A549 (cell line): ENCODE measurements around the gene IL20RB.

ENCODE experiments used
- ATOH8 ChIP-seq: fragments of 250-450 bp; sonication (Bioruptor Pico); IDR thresholded peaks from 2 replicates; pipeline ENCODE4 v1.5.0; 2020; ENCODE audit warnings: low read depth, mild to moderate bottlenecking, moderate library complexity
- BHLHE40 ChIP-seq: IDR thresholded peaks from 2 replicates; pipeline ENCODE4 v1.6.1; 2012; ENCODE audit warnings: low read depth, low read length, inconsistent platforms
- CTCF ChIP-seq: fragments of >200 bp; sonication (Bioruptor Twin); formaldehyde crosslinking; IDR thresholded peaks from 3 replicates; pipeline ENCODE4 v1.5.1; 2016
- EP300 ChIP-seq, 2 experiments: fragments of >200 bp; sonication (Bioruptor Twin); formaldehyde crosslinking; IDR thresholded peaks; 2 replicates in 1 of 2; 3 replicates in 1 of 2; pipeline ENCODE4 v1.6.1; 2016 to 2017
- ESRRA ChIP-seq: fragments of 150-350 bp; IDR thresholded peaks from 2 replicates; pipeline ENCODE4 v1.6.1; 2014; ENCODE audit warnings: mild to moderate bottlenecking, low read length, borderline replicate concordance
- HOXA7 ChIP-seq: fragments of 250-450 bp; sonication (Bioruptor Pico); IDR thresholded peaks from 2 replicates; pipeline ENCODE4 v1.5.0; 2020; ENCODE audit warnings: mild to moderate bottlenecking, moderate library complexity
- JUNB ChIP-seq: fragments of >200 bp; sonication (Bioruptor Twin); formaldehyde crosslinking; IDR thresholded peaks from 2 replicates; pipeline ENCODE4 v1.6.1; 2016
- KDM5A ChIP-seq: fragments of 200-600 bp; sonication (generic); IDR thresholded peaks from 2 replicates; pipeline ENCODE4 v1.6.1; 2016; ENCODE audit warnings: antibody characterized with exemption, mild to moderate bottlenecking
- NR3C1 ChIP-seq: fragments of >200 bp; sonication (Bioruptor Twin); formaldehyde crosslinking; IDR thresholded peaks from 3 replicates; pipeline ENCODE4 v1.6.1; 2017
- POLR2A ChIP-seq: IDR thresholded peaks from 2 replicates; pipeline ENCODE4 v1.6.1; 2012; ENCODE audit warnings: mild to moderate bottlenecking, low read length
- RAD21 ChIP-seq, 2 experiments: fragments of >200 bp in 1 of 2; sonication (Bioruptor Twin) in 1 of 2; formaldehyde crosslinking in 1 of 2; IDR thresholded peaks in 1 of 2; conservative IDR thresholded peaks in 1 of 2; 2 replicates in 1 of 2; 3 replicates in 1 of 2; pipeline ENCODE4 v1.6.1; 2012 to 2018; ENCODE audit warnings: inconsistent platforms in 1 of 2
- ZC3H11A ChIP-seq: fragments of 450-650 bp; IDR thresholded peaks from 2 replicates; pipeline ENCODE4 v1.6.1; 2014; ENCODE audit warnings: antibody characterized with exemption, mild to moderate bottlenecking
- TF ChIP-seq, protein P1 (sequence below): fragments of 200-600 bp; sonication (generic); IDR thresholded peaks from 2 replicates; pipeline ENCODE4 v1.6.1; 2016; ENCODE audit warnings: antibody characterized with exemption, mild to moderate bottlenecking, moderate library complexity

DNA sequence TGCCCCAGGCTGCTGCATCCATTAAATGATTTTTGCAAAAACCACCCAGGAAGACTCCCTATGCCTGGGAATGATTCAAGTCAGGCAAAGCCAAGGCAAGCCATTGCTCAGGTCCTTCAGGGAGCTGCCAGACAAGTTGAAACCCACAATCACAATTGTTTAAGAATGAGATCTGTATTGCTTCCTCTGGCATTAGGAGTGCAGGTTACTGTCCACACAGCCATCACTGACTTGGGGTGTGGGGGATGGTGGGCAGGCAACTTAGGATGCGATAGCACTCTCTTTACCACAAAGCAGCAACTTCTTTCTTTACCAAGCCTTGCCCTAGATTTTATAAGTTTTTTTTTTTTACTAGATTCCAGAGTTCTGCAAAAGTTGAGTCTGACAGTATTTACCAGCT lies 15.0 kb upstream of the IL20RB start:
- TF ChIP-seq ESRRA (no peak), ATOH8 (CRISPR knock-in tag) (no peak), CTCF (no peak), JUNB (no peak), KDM5A (no peak), BHLHE40 (no peak), POLR2A (no peak), ZC3H11A (no peak), RAD21 (conservative IDR thresholded peaks at IDR 0.05 in 1 of 2, IDR thresholded peaks at IDR 0.05 in 1 of 2) (no peak), EP300 (IDR thresholded peaks at IDR 0.05) (no peak), HOXA7 (CRISPR knock-in tag) (no peak), NR3C1 (no peak)
- TF ChIP-seq, protein P1, sequence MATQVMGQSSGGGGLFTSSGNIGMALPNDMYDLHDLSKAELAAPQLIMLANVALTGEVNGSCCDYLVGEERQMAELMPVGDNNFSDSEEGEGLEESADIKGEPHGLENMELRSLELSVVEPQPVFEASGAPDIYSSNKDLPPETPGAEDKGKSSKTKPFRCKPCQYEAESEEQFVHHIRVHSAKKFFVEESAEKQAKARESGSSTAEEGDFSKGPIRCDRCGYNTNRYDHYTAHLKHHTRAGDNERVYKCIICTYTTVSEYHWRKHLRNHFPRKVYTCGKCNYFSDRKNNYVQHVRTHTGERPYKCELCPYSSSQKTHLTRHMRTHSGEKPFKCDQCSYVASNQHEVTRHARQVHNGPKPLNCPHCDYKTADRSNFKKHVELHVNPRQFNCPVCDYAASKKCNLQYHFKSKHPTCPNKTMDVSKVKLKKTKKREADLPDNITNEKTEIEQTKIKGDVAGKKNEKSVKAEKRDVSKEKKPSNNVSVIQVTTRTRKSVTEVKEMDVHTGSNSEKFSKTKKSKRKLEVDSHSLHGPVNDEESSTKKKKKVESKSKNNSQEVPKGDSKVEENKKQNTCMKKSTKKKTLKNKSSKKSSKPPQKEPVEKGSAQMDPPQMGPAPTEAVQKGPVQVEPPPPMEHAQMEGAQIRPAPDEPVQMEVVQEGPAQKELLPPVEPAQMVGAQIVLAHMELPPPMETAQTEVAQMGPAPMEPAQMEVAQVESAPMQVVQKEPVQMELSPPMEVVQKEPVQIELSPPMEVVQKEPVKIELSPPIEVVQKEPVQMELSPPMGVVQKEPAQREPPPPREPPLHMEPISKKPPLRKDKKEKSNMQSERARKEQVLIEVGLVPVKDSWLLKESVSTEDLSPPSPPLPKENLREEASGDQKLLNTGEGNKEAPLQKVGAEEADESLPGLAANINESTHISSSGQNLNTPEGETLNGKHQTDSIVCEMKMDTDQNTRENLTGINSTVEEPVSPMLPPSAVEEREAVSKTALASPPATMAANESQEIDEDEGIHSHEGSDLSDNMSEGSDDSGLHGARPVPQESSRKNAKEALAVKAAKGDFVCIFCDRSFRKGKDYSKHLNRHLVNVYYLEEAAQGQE = no peak
